Measurements from ENCODE around the gene BMPER.

GRCh38 chr7:33883671-33883965, 21.7 kb upstream of the BMPER start:
- TF ChIP-seq ZFP41 (tag by site-specific recombination; IDR thresholded peaks at IDR 0.05; ENCODE audit: borderline replicate concordance) = no peak
- no peak for TF ChIP-seq ZNF501 (tag by site-specific recombination; IDR thresholded peaks at IDR 0.05)
- no peak for TF ChIP-seq ZNF830 (tag by site-specific recombination; IDR thresholded peaks at IDR 0.05; ENCODE audit: low read depth)
- TF ChIP-seq ZNF530 (tag by site-specific recombination; IDR thresholded peaks at IDR 0.05; ENCODE audit: low read depth) = no peak
- TF ChIP-seq ZNF175 (tag by site-specific recombination; IDR thresholded peaks at IDR 0.05) = no peak
- TF ChIP-seq, protein P1, sequence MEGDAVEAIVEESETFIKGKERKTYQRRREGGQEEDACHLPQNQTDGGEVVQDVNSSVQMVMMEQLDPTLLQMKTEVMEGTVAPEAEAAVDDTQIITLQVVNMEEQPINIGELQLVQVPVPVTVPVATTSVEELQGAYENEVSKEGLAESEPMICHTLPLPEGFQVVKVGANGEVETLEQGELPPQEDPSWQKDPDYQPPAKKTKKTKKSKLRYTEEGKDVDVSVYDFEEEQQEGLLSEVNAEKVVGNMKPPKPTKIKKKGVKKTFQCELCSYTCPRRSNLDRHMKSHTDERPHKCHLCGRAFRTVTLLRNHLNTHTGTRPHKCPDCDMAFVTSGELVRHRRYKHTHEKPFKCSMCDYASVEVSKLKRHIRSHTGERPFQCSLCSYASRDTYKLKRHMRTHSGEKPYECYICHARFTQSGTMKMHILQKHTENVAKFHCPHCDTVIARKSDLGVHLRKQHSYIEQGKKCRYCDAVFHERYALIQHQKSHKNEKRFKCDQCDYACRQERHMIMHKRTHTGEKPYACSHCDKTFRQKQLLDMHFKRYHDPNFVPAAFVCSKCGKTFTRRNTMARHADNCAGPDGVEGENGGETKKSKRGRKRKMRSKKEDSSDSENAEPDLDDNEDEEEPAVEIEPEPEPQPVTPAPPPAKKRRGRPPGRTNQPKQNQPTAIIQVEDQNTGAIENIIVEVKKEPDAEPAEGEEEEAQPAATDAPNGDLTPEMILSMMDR (tag by site-specific recombination; IDR thresholded peaks at IDR 0.05) = no peak
- no peak for TF ChIP-seq PRDM4 (tag by site-specific recombination; IDR thresholded peaks at IDR 0.05)
- TF ChIP-seq, protein P2, sequence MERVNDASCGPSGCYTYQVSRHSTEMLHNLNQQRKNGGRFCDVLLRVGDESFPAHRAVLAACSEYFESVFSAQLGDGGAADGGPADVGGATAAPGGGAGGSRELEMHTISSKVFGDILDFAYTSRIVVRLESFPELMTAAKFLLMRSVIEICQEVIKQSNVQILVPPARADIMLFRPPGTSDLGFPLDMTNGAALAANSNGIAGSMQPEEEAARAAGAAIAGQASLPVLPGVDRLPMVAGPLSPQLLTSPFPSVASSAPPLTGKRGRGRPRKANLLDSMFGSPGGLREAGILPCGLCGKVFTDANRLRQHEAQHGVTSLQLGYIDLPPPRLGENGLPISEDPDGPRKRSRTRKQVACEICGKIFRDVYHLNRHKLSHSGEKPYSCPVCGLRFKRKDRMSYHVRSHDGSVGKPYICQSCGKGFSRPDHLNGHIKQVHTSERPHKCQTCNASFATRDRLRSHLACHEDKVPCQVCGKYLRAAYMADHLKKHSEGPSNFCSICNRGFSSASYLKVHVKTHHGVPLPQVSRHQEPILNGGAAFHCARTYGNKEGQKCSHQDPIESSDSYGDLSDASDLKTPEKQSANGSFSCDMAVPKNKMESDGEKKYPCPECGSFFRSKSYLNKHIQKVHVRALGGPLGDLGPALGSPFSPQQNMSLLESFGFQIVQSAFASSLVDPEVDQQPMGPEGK (tag by site-specific recombination; IDR thresholded peaks at IDR 0.05) = no peak
- no peak for TF ChIP-seq ZNF274 (IDR thresholded peaks at IDR 0.05; ENCODE audit: low read length)
- TF ChIP-seq ZNF274 (tag by site-specific recombination; IDR thresholded peaks at IDR 0.05; ENCODE audit: borderline replicate concordance) = no peak
- TF ChIP-seq ZNF777 (tag by site-specific recombination; IDR thresholded peaks at IDR 0.05; ENCODE audit: borderline replicate concordance) = no peak
